ENCODE measurements around the gene PTER.

The PTER gene

GRCh38 chr10:16559236-16559773 is 122.5 kb downstream of the PTER start:
- H3K4me3 ChIP-seq (ENCODE audit: low read depth, low read length), result no peak overlapping the region
- TF ChIP-seq, protein P1, sequence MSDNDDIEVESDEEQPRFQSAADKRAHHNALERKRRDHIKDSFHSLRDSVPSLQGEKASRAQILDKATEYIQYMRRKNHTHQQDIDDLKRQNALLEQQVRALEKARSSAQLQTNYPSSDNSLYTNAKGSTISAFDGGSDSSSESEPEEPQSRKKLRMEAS (IDR thresholded peaks at IDR 0.05; ENCODE audit: low read depth, low read length), result no peak
- DNase-seq (ENCODE audit: low read depth), result no peak

GRCh38 chr10:16562891-16563290 is 126.1 kb downstream of the PTER start:
- DNase-seq (ENCODE audit: low read depth), result no peak
- H3K4me3 ChIP-seq (ENCODE audit: low read depth, low read length), result no peak overlapping the region
- no peak for TF ChIP-seq MYC (IDR thresholded peaks at IDR 0.05; ENCODE audit: low read depth, low read length)
- TF ChIP-seq POLR2A (IDR thresholded peaks at IDR 0.05; ENCODE audit: extremely low read depth, insufficient read length), result no peak
- TF ChIP-seq, protein P1 (IDR thresholded peaks at IDR 0.05; ENCODE audit: low read depth, low read length), result no peak
- TF ChIP-seq CTCF (IDR thresholded peaks at IDR 0.05; ENCODE audit: low read depth, low read length), result no peak

Measured in NB4 (cell line).